AG04450 (cell line): ENCODE data around the gene CCNC. TPM values are rescaled to one million over a fixed set of nuclear protein-coding genes. Genes with fewer than 3 reads are reported as not detected.

Experiments used
- CTCF ChIA-PET: fragments of 300-600, 350-600 bp; formaldehyde crosslinking; extraction: SDS; loops from one replicate; lab custom pipeline; 2022; ENCODE audit warnings: antibody characterized with exemption, inconsistent platforms; lab: Charles Lee
- POLR2A ChIA-PET: fragments of 350-600 bp; formaldehyde crosslinking; extraction: SDS; loops from one replicate; lab custom pipeline; 2021; ENCODE audit warnings: antibody characterized with exemption, inconsistent platforms; lab: Yijun Ruan, JAX
- DNase-seq: peaks from one replicate; pipeline ENCODE4 v3.0.0-alpha.2; 2011; ENCODE audit warnings: low read depth, low spot score
- H3K27ac ChIP-seq: one replicate; pipeline ENCODE4 v1.5.1; 2012; ENCODE audit warnings: low read depth, low read length, control low read depth
- H3K27me3 ChIP-seq: one replicate; pipeline ENCODE4 v1.6.0; 2012; ENCODE audit warnings: low read length; ENCODE audit not compliant: control insufficient read depth, insufficient read depth
- H3K4me3 ChIP-seq: 2 replicates; pipeline ENCODE4 v1.5.1; 2011; ENCODE audit warnings: mild to moderate bottlenecking, low read depth, low read length, control low read depth
- H3K9me3 ChIP-seq: 2 replicates; pipeline ENCODE4 v1.5.1; 2012; ENCODE audit warnings: low read length; ENCODE audit not compliant: control insufficient read depth, insufficient read depth
- CTCF ChIP-seq: IDR thresholded peaks from 2 replicates; pipeline ENCODE4 v1.5.1; 2011; ENCODE audit warnings: low read depth, low read length, control low read depth, inconsistent platforms
- polyA plus RNA-seq: library from polyadenylated mRNA; depleted of rRNA; stranded (reverse); fragments of >200 nt; gene quantifications from 2 replicates; pipeline ENCODE4 v1.2.3, GENCODE V29; 2011; rRNA removed
- small RNA-seq: library from RNA; depleted of rRNA; stranded (forward); fragments of <200 nt; gene quantifications from one replicate; pipeline ENCODE3, GENCODE V24; 2012; ENCODE audit warnings: low read depth; ENCODE audit not compliant: insufficient read length

Gene CCNC
- polyA plus RNA-seq, 1 experiment, result 68.4 TPM

- Histone ChIP-seq H3K27ac (no peak overlapping the region), H3K27me3 (no peaks in the 10 kb centered on the region), H3K4me3 (no peak overlapping the region), H3K9me3 (no peaks in the 10 kb centered on the region)
- CTCF ChIA-PET, result no interaction called here
- no peak for DNase-seq
- POLR2A ChIA-PET, result no interaction called here
- no peak for TF ChIP-seq CTCF
Observed at GRCh38 chr6:99501762-99502161, 66.7 kb downstream of the CCNC start.

GRCh38 chr6:99498421-99498820, 70.0 kb downstream of the CCNC start:
- Histone ChIP-seq H3K27ac (no peak overlapping the region), H3K9me3 (no peaks in the 10 kb centered on the region), H3K4me3 (no peak overlapping the region), H3K27me3 (no peaks in the 10 kb centered on the region)
- ChIA-PET CTCF (no interaction called here), POLR2A (no interaction called here)
- TF ChIP-seq CTCF, result no peak
- DNase-seq, result no peak

- H3K27me3 ChIP-seq, result no peaks in the 10 kb centered on the region
- no peak for DNase-seq
- H3K4me3 ChIP-seq, result no peak overlapping the region
- no peak for TF ChIP-seq CTCF
- ChIA-PET POLR2A (interaction anchor here (0.6 kb wide), 1 partner anchor 102 kb away, joined by 4 read pairs; the partner anchor contains the start of gene COQ3), CTCF (interaction anchor here (1.1 to 1.3 kb wide), 3 partner anchors 13 to 61 kb away, joined by 3 to 4 read pairs (median 4); no protein-coding TSS in a partner anchor)
- no peaks in the 10 kb centered on the region for H3K9me3 ChIP-seq
- no peak overlapping the region for H3K27ac ChIP-seq
Observed at GRCh38 chr6:99495466-99495865, 73.0 kb downstream of the CCNC start.

Small RNA genes lying within 50 kb of the gene (small RNA-seq; reads per million reads assigned to genes)
- gene RF00019, result not detected

Other genes starting within 250 kb of the CCNC start
- 7.0 and 8.4 TPM in 2 replicates for gene FAXC, start 219.0 kb downstream of the CCNC start, polyA plus RNA-seq
- 8.5 and 11.0 TPM in 2 replicates for gene COQ3, start 174.5 kb downstream of the CCNC start, polyA plus RNA-seq
- 53.6 TPM in 2 replicates for gene PNISR, start 143.4 kb downstream of the CCNC start, polyA plus RNA-seq
- gene USP45, start 53.2 kb downstream of the CCNC start, polyA plus RNA-seq, result 10.0 and 12.7 TPM in 2 replicates
- gene PRDM13, start 38.2 kb upstream of the CCNC start, polyA plus RNA-seq, result not detected in 2 replicates